Ishikawa (cell line): ENCODE measurements around the gene USP7.

Experiments used
- CEBPB ChIP-seq: IDR thresholded peaks from 2 replicates; pipeline ENCODE4 v1.6.1; 2012
- CREB1 ChIP-seq: IDR thresholded peaks from 2 replicates; pipeline ENCODE4 v1.6.1; 2012; ENCODE audit warnings: low read depth
- EGR1 ChIP-seq: IDR thresholded peaks from 2 replicates; pipeline ENCODE4 v1.6.1; 2012
- EP300 ChIP-seq: IDR thresholded peaks from 2 replicates; pipeline ENCODE4 v1.6.1; 2012; ENCODE audit warnings: borderline replicate concordance
- FOXM1 ChIP-seq: IDR thresholded peaks from 2 replicates; pipeline ENCODE4 v1.6.1; 2012; ENCODE audit warnings: low read depth, borderline replicate concordance
- NFIC ChIP-seq: IDR thresholded peaks from 2 replicates; pipeline ENCODE4 v1.6.1; 2012
- RAD21 ChIP-seq: IDR thresholded peaks from 2 replicates; pipeline ENCODE4 v1.6.1; 2012; ENCODE audit warnings: low read depth
- TAF1 ChIP-seq: IDR thresholded peaks from 2 replicates; pipeline ENCODE4 v1.6.1; 2012; ENCODE audit warnings: low read depth, mild to moderate bottlenecking
- TCF12 ChIP-seq: IDR thresholded peaks from 2 replicates; pipeline ENCODE4 v1.6.1; 2012; ENCODE audit warnings: low read depth
- TEAD4 ChIP-seq: IDR thresholded peaks from 2 replicates; pipeline ENCODE4 v1.6.1; 2012
- YY1 ChIP-seq: IDR thresholded peaks from 2 replicates; pipeline ENCODE4 v1.6.1; 2012; ENCODE audit warnings: low read depth
- ZBTB7A ChIP-seq: IDR thresholded peaks from 2 replicates; pipeline ENCODE4 v1.6.1; 2012; ENCODE audit warnings: low read depth
- TF ChIP-seq, protein P1 (sequence below): IDR thresholded peaks from 2 replicates; pipeline ENCODE4 v1.6.1; 2012
- TF ChIP-seq, protein P2 (sequence below): IDR thresholded peaks from 2 replicates; pipeline ENCODE4 v1.6.1; 2012; ENCODE audit warnings: low read depth, mild to moderate bottlenecking
- TF ChIP-seq, protein P3 (sequence below): IDR thresholded peaks from 2 replicates; pipeline ENCODE4 v1.6.1; 2012

Gene USP7

DNA sequence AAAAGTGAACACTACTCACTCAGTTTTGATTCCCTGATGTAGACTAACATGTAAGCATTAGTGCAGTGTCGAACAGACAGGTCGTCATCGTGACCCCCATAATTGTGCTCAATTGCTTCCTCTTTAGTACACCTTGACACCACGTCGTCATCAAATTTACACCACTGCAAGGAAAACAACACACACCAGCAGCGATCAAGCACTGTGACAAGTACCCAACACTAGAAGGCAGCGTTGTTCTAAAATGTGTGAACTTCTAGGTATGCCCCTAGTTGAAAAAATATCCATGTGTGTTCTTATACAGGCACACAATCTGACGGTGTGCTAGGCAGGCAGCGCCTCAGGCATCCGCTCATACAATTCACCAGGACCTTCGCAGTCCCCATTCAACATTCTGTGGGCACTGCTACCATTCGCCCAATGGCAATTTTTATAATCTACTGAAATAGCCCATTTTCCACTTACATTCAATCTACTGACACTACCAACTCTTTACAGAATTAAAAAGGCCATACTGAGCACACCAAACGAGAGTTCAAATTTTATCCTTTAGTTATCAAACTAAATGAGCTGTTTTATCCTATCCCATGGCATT lies 58.4 kb downstream of the USP7 start:
- TF ChIP-seq RAD21 = peak; percentile 63
- TF ChIP-seq ZBTB7A = no peak
- no peak for TF ChIP-seq YY1

DNA sequence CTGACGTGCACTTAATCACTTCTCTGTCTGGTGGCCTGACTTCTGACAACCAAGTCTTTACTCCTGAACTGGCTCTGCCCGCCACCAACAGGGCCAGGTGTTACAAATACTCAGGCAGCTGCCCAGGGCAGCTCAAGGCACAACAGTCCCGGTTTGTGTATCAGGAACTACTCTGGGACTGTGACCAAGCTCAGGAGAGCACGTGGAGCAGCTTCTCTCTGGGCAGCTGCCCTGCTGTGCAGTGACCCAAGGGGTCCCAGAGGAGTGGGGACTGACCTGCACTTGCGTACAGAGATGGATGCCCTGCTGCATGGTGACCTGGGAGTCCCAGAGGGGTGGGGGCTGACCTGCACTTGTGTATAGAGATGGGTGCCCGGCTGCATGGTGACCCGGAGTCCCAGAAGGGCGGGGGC lies 59.7 kb downstream of the USP7 start:
- TF ChIP-seq RAD21 (no peak), TCF12 (no peak), CEBPB (no peak), ZBTB7A (no peak), TEAD4 (no peak), EP300 (no peak)
- TF ChIP-seq, protein P1, sequence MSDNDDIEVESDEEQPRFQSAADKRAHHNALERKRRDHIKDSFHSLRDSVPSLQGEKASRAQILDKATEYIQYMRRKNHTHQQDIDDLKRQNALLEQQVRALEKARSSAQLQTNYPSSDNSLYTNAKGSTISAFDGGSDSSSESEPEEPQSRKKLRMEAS = no peak

DNA sequence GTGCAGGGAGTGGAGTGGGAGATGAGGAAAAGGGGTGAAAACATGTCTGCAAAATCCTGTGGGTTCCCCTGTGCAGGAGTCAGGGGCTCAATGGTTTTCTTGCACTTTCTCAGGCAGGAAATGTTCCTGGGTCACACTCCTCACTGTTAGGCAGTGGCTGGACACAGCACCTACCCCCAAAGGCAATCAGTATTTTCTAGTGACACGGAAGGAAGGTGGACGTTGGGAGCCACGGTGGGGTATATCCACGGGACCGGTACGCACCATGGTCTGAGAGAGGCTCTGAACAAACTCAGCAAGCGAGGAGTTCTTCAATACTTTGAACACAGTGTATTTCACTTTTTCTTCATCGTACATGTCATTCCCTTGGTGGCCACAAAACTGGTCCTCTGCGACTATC lies 60.7 kb downstream of the USP7 start:
- no peak for TF ChIP-seq NFIC
- TF ChIP-seq, protein P1 = no peak
- no peak for TF ChIP-seq FOXM1
- TF ChIP-seq TEAD4 = no peak
- no peak for TF ChIP-seq CREB1
- TF ChIP-seq, protein P2, sequence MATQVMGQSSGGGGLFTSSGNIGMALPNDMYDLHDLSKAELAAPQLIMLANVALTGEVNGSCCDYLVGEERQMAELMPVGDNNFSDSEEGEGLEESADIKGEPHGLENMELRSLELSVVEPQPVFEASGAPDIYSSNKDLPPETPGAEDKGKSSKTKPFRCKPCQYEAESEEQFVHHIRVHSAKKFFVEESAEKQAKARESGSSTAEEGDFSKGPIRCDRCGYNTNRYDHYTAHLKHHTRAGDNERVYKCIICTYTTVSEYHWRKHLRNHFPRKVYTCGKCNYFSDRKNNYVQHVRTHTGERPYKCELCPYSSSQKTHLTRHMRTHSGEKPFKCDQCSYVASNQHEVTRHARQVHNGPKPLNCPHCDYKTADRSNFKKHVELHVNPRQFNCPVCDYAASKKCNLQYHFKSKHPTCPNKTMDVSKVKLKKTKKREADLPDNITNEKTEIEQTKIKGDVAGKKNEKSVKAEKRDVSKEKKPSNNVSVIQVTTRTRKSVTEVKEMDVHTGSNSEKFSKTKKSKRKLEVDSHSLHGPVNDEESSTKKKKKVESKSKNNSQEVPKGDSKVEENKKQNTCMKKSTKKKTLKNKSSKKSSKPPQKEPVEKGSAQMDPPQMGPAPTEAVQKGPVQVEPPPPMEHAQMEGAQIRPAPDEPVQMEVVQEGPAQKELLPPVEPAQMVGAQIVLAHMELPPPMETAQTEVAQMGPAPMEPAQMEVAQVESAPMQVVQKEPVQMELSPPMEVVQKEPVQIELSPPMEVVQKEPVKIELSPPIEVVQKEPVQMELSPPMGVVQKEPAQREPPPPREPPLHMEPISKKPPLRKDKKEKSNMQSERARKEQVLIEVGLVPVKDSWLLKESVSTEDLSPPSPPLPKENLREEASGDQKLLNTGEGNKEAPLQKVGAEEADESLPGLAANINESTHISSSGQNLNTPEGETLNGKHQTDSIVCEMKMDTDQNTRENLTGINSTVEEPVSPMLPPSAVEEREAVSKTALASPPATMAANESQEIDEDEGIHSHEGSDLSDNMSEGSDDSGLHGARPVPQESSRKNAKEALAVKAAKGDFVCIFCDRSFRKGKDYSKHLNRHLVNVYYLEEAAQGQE = no peak
- no peak for TF ChIP-seq ZBTB7A
- no peak for TF ChIP-seq EP300
- TF ChIP-seq TAF1 = no peak
- no peak for TF ChIP-seq CEBPB
- TF ChIP-seq EGR1 = no peak

DNA sequence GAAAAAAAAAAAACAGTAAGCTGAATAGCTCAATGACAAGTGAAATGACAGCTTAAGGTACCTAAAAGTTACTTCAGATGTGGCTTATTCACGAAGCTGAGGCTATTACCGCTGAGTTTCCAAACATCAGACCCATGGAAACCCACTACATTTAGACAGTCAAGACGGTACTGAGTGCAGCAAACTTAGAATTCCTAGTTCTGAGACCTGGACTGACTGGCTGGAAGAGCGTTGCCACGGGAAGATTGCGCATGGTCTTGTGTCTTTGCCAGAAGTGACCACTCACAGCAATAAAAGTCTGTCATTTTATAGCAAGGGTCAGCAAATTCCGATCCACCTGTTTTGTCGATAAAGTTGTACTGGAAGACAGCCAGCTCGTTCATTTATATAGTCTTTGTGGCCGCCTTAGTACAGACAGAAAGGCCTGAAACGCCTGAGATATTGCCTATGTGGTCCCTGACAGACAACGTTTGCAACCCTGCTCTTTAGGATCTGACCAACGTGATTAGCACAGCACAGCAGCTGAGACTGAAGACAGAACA lies 62.3 kb downstream of the USP7 start:
- TF ChIP-seq TAF1 = no peak
- TF ChIP-seq, protein P1 = no peak

DNA sequence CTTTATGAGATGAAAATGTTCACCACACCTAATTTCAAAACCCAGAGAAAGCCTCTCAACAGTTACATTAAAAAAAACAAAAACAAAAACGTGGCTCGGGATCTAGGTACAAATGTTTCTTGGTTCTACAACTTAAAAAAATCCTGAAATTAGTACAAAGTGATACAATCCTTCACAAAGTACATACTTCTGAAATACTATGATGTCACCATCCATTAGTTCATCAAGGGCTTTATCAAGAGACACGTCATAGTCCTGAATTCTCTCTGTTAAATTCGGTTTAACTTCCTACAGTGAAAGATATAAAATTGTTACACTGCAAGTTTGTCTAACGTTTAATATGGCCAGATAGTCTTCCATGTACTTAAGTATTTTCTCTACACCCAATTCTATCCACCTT lies 63.4 kb downstream of the USP7 start:
- TF ChIP-seq CEBPB (no peak), YY1 (no peak), TEAD4 (no peak), CREB1 (no peak), RAD21 (no peak), TCF12 (no peak), TAF1 (no peak), ZBTB7A (no peak), NFIC (no peak), EGR1 (no peak), FOXM1 (no peak), EP300 (no peak)
- TF ChIP-seq, protein P3, sequence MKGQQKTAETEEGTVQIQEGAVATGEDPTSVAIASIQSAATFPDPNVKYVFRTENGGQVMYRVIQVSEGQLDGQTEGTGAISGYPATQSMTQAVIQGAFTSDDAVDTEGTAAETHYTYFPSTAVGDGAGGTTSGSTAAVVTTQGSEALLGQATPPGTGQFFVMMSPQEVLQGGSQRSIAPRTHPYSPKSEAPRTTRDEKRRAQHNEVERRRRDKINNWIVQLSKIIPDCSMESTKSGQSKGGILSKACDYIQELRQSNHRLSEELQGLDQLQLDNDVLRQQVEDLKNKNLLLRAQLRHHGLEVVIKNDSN = no peak
- TF ChIP-seq, protein P1 = no peak
- TF ChIP-seq, protein P2 = no peak

DNA sequence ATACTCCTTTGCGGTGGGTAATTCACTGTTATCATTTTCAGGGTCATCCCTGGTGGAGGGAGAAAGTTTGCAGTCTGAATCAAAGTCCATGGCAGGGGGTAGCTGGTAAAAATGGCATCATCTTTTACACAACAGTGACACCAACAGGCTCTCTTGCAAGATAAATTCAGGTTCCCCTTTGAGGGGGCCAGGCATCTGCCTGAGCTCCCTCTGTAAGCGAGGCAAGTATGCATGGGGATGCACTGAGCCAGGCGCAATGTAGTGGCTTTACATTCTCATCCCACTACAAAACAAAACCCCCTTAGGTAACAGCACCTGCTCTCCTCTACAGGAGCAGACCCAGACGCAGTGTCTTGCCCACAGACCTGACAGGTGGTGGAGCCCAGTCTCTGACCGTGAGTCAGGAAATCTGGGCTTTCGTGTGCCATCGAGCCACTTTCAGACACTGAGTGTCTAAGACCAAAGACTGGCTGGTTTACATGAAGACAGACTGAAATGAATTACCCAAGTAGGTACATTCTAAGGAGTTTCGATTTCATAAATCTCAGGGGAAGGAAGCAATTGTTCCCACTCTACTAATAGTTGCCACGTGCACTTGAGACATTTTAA lies 63.9 kb downstream of the USP7 start:
- no peak for TF ChIP-seq FOXM1
- no peak for TF ChIP-seq RAD21
- no peak for TF ChIP-seq CREB1
- TF ChIP-seq, protein P1 = no peak
- TF ChIP-seq, protein P3 = no peak
- no peak for TF ChIP-seq TAF1
- TF ChIP-seq TEAD4 = no peak
- no peak for TF ChIP-seq EGR1
- no peak for TF ChIP-seq NFIC
